Prostate gland (tissue), 2 donors: ENCODE data around the gene MOG. TPM values are rescaled to one million over a fixed set of nuclear protein-coding genes. Genes with fewer than 3 reads are reported as not detected.

ENCODE experiments used
- DNase-seq: peaks from one replicate; pipeline ENCODE4 v3.0.0-alpha.2; 2019; ENCODE audit warnings: low spot score
- H3K27ac ChIP-seq, 2 donors: fragments of 200-600 bp; sonication (generic); 2 replicates each; pipeline ENCODE4 v1.5.1; 2017 to 2019
- H3K27me3 ChIP-seq: fragments of 200-600 bp; sonication (generic); replicated peaks from 2 replicates; pipeline ENCODE4 v1.5.1; 2019; ENCODE audit not compliant: insufficient read depth
- H3K36me3 ChIP-seq, 2 donors: fragments of 200-600 bp; sonication (generic); 1 replicate in 1 of 2; 2 replicates in 1 of 2; pipeline versions ENCODE4 v1.5.1 to v1.8.1; 2017 to 2019
- H3K4me1 ChIP-seq: fragments of 200-600 bp; sonication (generic); replicated peaks from 2 replicates; pipeline ENCODE4 v1.5.1; 2019
- H3K4me3 ChIP-seq, 2 donors: fragments of 200-600 bp; sonication (generic); 2 replicates each; pipeline ENCODE4 v1.5.1; 2017 to 2019
- H3K9me3 ChIP-seq: fragments of 200-600 bp; sonication (generic); 2 replicates; pipeline ENCODE4 v1.5.1; 2017
- POLR2A ChIP-seq: fragments of 450-650 bp; IDR thresholded peaks from one replicate; pipeline ENCODE4 v1.6.1; 2016; ENCODE audit warnings: antibody characterized with exemption, mild to moderate bottlenecking
- POLR2AphosphoS5 ChIP-seq: sonication (generic); formaldehyde crosslinking; IDR thresholded peaks from one replicate; pipeline ENCODE4 v1.6.1; 2017; ENCODE audit warnings: antibody characterized with exemption
- WGBS: methylation state at CpG from one replicate; pipeline ENCODE4 v1.1.5; 2018; 5-methylcytosine and 5-hydroxymethylcytosine counted together
- intact Hi-C: fragments of 100-400 bp; cut with DNase I; formaldehyde crosslinking; loops from one replicate; pipeline ENCODE4 v1.14.2; 2022
- total RNA-seq, 2 donors: library from RNA; depleted of rRNA; stranded (reverse); fragments of >200 nt; gene quantifications; one replicate each; pipeline ENCODE4 v1.1.0, GENCODE V29; 2016
- TF ChIP-seq, protein P1 (sequence below), 4 experiments: fragments of 200-600 bp in 2 of 4; fragments of 450-650 bp in 2 of 4; sonication (generic) in 2 of 4; IDR thresholded peaks; 1 replicate in 3 of 4; 2 replicates in 1 of 4; pipeline ENCODE4 v1.5.1; 2016 to 2019; ENCODE audit warnings: antibody characterized with exemption in 4 of 4, mild to moderate bottlenecking in 2 of 4, moderate library complexity in 2 of 4

The MOG gene
- total RNA-seq, 2 donors from 2014 or later, result not detected

DNA sequence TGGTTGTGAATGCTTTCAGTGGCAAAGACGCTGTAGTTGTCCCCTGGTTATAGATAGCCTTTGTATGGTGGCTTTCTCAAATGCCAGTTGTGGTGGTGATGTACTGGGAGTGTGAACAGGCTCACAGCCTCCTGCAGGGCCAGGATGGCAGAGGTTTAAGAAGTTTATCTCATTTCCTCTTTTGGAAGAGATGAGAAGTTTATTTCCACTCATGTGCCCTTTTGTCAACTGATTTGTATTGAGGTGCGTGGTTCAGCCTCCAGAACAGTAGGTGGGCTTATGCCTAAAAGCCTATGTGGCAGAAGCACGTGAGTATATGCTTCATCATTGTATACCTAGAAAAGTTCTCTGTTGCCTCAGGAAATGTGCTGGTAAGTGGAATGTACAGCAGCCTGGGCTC is 37.7 kb downstream of the MOG start:
- no peak for TF ChIP-seq POLR2AphosphoS5
- TF ChIP-seq POLR2A, result no peak
- TF ChIP-seq, protein P1, sequence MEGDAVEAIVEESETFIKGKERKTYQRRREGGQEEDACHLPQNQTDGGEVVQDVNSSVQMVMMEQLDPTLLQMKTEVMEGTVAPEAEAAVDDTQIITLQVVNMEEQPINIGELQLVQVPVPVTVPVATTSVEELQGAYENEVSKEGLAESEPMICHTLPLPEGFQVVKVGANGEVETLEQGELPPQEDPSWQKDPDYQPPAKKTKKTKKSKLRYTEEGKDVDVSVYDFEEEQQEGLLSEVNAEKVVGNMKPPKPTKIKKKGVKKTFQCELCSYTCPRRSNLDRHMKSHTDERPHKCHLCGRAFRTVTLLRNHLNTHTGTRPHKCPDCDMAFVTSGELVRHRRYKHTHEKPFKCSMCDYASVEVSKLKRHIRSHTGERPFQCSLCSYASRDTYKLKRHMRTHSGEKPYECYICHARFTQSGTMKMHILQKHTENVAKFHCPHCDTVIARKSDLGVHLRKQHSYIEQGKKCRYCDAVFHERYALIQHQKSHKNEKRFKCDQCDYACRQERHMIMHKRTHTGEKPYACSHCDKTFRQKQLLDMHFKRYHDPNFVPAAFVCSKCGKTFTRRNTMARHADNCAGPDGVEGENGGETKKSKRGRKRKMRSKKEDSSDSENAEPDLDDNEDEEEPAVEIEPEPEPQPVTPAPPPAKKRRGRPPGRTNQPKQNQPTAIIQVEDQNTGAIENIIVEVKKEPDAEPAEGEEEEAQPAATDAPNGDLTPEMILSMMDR (IDR thresholded peaks at IDR 0.05), result no peak
- DNase-seq, result no peak
- H3K4me1 ChIP-seq, result no peaks in the 10 kb centered on the region
- intact Hi-C loops, result no loop called here
- no peaks in the 10 kb centered on the region for H3K9me3 ChIP-seq
- H3K27ac ChIP-seq, result no peak overlapping the region
- no peak overlapping the region for H3K4me3 ChIP-seq
- H3K27me3 ChIP-seq, result no peaks in the 10 kb centered on the region
- no peaks in the 10 kb centered on the region for H3K36me3 ChIP-seq
- 54% methylated on average over 3 of the region's 3 CpGs for WGBS

DNA sequence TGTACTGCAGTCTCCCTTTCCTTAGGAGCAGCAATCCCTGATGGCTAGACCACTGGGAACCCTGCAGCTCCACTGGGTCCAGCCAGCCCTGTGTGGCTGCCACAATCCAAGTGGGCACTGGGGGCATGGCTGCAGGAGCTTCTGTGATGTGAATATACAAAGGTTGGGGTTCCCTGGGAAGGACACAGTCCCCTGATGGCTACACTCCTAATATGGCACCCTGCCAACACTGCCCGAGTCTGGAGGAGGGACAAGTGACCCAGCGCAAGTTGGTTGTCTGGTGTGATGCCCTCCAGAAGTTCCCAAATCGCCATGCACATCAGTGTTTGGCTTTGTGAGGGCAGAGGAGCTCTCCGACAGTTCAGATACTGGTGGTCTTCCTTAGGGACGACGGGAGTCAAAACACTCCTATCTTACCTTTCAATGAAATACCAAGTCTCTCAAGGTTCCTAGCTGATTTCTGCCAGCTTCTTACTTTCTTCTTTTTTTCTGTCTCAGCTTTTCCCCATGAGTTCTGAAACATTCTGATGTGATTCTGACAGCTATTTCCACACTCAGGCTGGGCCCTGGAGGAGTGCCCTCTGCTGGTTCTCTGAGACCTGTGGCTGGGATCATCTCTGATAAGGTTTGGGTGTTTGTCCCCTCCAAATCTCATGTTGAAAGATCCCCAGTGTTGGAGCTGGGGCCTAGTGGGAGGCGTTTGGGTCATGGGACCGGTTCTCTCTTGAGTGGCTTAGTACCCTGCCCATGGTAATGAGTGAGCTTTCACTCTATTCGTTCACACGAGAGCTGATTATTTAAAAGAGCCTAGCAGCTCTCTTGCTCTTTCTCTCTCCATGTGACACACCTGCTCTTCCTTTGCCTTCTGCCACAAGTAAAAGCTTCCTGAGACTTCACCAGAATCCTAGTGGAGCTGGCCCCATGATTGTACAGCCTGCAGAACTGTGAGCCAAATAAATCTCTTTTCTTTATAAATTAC is 39.5 kb downstream of the MOG start:
- Histone ChIP-seq H3K27ac (no peak overlapping the region), H3K36me3 (no peaks in the 10 kb centered on the region), H3K27me3 (no peaks in the 10 kb centered on the region), H3K4me3 (no peak overlapping the region), H3K4me1 (no peaks in the 10 kb centered on the region), H3K9me3 (no peaks in the 10 kb centered on the region)
- no peak for TF ChIP-seq POLR2AphosphoS5
- TF ChIP-seq, protein P1 (IDR thresholded peaks at IDR 0.05), result no peak
- TF ChIP-seq POLR2A, result no peak
- WGBS, result 59% methylated on average over 10 of the region's 10 CpGs
- DNase-seq, result no peak
- intact Hi-C loops, result no loop called here

DNA sequence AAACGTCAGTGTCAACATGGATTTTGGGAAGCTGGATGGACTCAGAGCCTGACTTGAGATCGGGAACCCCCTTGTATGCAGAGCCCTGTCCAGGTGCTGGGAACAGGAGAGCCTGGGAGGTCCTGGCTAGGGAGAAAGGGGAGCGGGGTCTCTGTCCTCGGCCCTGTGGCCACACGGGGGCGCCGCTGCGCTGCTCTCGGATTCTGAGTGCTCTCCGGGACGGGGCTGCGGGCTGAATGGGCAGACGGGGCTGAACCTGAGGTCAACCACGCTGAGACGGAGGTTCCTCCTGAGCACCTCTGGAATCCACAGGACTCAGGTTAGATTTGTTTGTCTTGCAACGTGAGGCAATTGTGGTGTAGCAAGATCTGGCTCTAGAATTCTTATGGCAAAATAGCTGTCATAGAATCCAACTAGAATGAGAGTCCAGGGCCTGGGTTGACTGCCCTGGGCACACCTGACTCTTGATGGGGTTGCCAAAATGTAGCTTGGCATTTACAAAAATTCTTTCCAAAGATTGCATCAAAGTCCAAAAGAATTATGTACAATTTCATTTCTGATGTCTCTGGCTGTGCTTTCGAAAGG is 45.7 kb downstream of the MOG start:
- Histone ChIP-seq H3K36me3 (no peaks in the 10 kb centered on the region), H3K4me1 (no peaks in the 10 kb centered on the region), H3K4me3 (no peak overlapping the region), H3K27ac (no peak overlapping the region), H3K9me3 (no peaks in the 10 kb centered on the region), H3K27me3 (no peaks in the 10 kb centered on the region)
- intact Hi-C loops, result no loop called here
- 17% methylated on average over 14 of the region's 17 CpGs for WGBS
- TF ChIP-seq, protein P1 (IDR thresholded peaks at IDR 0.05), result peak in 2 of 4 experiments; percentile 44 to 66
- TF ChIP-seq POLR2AphosphoS5, result no peak
- no peak for DNase-seq

DNA sequence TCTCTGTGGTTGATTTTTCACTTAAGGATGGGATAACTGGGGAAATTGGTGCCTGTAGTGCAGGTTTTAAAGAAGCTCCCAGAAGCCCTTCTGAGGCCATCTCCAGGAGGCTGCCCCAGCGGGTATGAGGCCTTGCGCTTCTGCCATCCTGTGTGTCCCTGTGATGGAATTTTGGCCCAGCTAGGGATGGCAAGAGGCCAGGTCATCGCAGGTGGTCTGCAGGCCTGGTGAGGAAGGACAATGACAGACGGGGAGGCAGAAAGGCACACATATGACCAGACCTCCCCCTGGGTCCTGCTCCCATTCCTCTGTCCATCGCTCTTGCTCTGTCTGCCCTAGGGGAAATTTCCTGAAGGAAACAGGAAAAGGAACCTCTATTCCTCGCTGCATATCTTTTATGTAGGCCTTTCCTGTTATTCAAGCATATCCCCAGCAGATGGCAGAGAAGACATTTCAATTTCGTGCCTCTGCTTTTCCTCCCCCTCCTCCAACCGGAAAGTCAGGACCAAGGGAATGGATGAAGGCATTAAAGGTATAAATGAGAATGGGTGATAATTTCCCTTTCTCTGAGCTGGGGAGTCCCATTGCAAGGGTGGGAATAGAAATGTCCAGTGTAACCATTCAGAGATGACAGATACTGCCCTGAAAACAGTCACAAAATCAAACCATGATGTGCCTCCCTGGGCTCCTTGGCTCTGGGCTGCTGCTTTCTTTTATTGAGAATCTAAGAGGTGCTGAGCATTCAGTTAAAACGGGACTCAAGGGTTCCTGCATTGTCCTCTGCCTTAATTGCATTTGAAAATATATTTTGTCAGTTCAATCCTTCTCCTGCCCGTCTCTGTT is 48.7 kb downstream of the MOG start:
- Histone ChIP-seq H3K36me3 (no peaks in the 10 kb centered on the region), H3K4me1 (no peaks in the 10 kb centered on the region), H3K9me3 (no peaks in the 10 kb centered on the region), H3K27me3 (no peaks in the 10 kb centered on the region), H3K27ac (no peak overlapping the region), H3K4me3 (no peak overlapping the region)
- intact Hi-C loops, result loop anchor here (2.0 to 5.0 kb wide), 2 partner anchors 47 to 129 kb away; no protein-coding TSS in a partner anchor
- DNase-seq, result no peak
- 59% methylated on average over 10 of the region's 10 CpGs for WGBS
- no peak for TF ChIP-seq POLR2AphosphoS5
- no peak for TF ChIP-seq POLR2A
- TF ChIP-seq, protein P1 (IDR thresholded peaks at IDR 0.05), result peak in 3 of 4 experiments; percentile 33 to 75 (median 61)
